Measurements from ENCODE around the gene MYOZ3.

Gene MYOZ3

GRCh38 chr5:150627731-150628545 lies 33.1 kb upstream of the MYOZ3 start:
- no peak for DNase-seq

- no peak for DNase-seq
Measured at GRCh38 chr5:150628936-150629485, 32.0 kb upstream of the MYOZ3 start.

- no peak for DNase-seq
Measured at GRCh38 chr5:150630016-150630415, 31.0 kb upstream of the MYOZ3 start.

GRCh38 chr5:150630461-150631325 lies 30.4 kb upstream of the MYOZ3 start:
- DNase-seq, result no peak

- DNase-seq, result no peak
Measured at GRCh38 chr5:150631326-150631701, 29.7 kb upstream of the MYOZ3 start.

GRCh38 chr5:150632305-150633160 lies 28.5 kb upstream of the MYOZ3 start:
- no peak for DNase-seq

GRCh38 chr5:150633429-150633828 lies 27.6 kb upstream of the MYOZ3 start:
- no peak for DNase-seq

- no peak for DNase-seq
Measured at GRCh38 chr5:150636391-150637244, 24.4 kb upstream of the MYOZ3 start.

GRCh38 chr5:150637245-150638052 lies 23.6 kb upstream of the MYOZ3 start:
- DNase-seq, result no peak

GRCh38 chr5:150638053-150638444 lies 23.0 kb upstream of the MYOZ3 start:
- DNase-seq, result no peak

GRCh38 chr5:150638488-150639376 lies 22.3 kb upstream of the MYOZ3 start:
- DNase-seq, result no peak

GRCh38 chr5:150639377-150639692 lies 21.7 kb upstream of the MYOZ3 start:
- no peak for DNase-seq

GRCh38 chr5:150639751-150640150 lies 21.3 kb upstream of the MYOZ3 start:
- no peak for DNase-seq

- no peak for DNase-seq
Measured at GRCh38 chr5:150640311-150641005, 20.6 kb upstream of the MYOZ3 start, which contains the start of gene SYNPO. Gene SYNPO, plus strand, starts transcription at chr5:150640660. Its CDS starts 7,616 bp downstream, at chr5:150648276.

- no peak for DNase-seq
Measured at GRCh38 chr5:150641006-150641570, 20.0 kb upstream of the MYOZ3 start.

GRCh38 chr5:150641824-150642566 lies 19.1 kb upstream of the MYOZ3 start:
- no peak for DNase-seq

- no peak for DNase-seq
Measured at GRCh38 chr5:150642567-150642927, 18.5 kb upstream of the MYOZ3 start.
